ENCODE measurements around the gene OR5C1.

The OR5C1 gene

DNA sequence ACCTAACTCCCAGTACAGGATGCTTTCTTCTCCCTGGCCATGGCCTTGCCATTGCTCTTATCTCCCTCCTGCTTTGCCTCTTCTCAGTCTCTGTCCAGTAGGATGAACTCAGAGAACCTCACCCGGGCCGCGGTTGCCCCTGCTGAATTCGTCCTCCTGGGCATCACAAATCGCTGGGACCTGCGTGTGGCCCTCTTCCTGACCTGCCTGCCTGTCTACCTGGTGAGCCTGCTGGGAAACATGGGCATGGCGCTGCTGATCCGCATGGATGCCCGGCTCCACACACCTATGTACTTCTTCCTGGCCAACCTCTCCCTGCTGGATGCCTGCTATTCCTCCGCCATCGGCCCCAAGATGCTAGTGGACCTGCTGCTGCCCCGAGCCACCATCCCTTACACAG lies at the start of gene OR5C1:
TSS of gene OR5C1 (plus strand) at position 103 of the 400 bp plus-strand sequence. CDS start at position 103, 0 bp downstream.
- TF ChIP-seq, protein P1, sequence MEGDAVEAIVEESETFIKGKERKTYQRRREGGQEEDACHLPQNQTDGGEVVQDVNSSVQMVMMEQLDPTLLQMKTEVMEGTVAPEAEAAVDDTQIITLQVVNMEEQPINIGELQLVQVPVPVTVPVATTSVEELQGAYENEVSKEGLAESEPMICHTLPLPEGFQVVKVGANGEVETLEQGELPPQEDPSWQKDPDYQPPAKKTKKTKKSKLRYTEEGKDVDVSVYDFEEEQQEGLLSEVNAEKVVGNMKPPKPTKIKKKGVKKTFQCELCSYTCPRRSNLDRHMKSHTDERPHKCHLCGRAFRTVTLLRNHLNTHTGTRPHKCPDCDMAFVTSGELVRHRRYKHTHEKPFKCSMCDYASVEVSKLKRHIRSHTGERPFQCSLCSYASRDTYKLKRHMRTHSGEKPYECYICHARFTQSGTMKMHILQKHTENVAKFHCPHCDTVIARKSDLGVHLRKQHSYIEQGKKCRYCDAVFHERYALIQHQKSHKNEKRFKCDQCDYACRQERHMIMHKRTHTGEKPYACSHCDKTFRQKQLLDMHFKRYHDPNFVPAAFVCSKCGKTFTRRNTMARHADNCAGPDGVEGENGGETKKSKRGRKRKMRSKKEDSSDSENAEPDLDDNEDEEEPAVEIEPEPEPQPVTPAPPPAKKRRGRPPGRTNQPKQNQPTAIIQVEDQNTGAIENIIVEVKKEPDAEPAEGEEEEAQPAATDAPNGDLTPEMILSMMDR (IDR thresholded peaks at IDR 0.05; ENCODE audit: low read depth, low read length, missing control alignments), result no peak
- DNase-seq (ENCODE audit: low read depth), result no peak
- H3K4me3 ChIP-seq (ENCODE audit: low read depth, low read length), result no peak within 1 kb of the TSS

DNA sequence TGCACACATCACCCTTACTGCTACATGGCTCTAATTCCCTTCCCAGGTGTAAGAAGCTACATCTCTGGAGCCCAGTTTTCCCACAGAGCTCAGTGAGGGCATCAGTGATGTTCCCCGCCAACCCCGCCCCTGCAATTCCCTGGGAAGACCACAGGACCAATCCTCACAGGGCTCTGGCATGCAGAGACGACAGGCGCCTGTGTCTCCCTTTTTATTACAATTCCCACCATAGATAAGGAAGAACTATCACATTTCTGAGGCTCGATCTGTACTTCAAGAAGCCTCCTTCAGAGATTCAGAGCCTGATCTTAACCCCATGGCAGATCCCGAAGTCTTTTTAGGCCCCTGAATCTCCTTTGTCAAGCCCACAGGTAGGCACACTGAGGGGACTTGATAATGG lies 46.7 kb upstream of the OR5C1 start, which contains the start of gene OR1L6:
TSS of gene OR1L6 (plus strand) at position 301 of the 400 bp plus-strand sequence. CDS start 7,545 bp downstream, outside the sequence.
- TF ChIP-seq, protein P1 (IDR thresholded peaks at IDR 0.05; ENCODE audit: low read depth, low read length, missing control alignments), result no peak
- DNase-seq (ENCODE audit: low read depth), result no peak

DNA sequence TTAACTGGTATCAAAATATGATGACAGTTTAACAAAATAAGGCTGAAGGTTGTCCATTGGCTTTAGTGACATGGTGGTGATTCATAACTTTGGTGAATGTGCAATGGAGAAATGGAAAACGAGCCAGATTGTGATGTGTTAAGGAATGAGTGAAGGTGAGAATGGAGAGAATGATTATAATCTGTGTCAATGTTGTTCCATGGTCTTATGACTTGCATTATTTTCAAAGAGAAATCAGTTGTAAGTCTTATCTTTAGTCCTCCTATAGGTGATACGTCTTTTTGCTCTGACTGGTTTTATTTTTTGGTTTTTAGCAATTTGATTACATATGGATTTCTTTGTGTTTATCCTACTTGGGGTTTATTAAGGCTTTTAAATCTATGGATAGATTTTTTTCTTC lies 33.9 kb upstream of the OR5C1 start:
- no peak for DNase-seq (ENCODE audit: low read depth)
- TF ChIP-seq, protein P1 (IDR thresholded peaks at IDR 0.05; ENCODE audit: low read depth, low read length, missing control alignments), result no peak
- no peak overlapping the region for H3K4me3 ChIP-seq (ENCODE audit: low read depth, low read length)

More for the DNA sequence above, 46.7 kb upstream of the OR5C1 start, which contains the start of gene OR1L6:
- no peak within 1 kb of the TSS for H3K4me3 ChIP-seq (ENCODE audit: low read depth, low read length)

DNA sequence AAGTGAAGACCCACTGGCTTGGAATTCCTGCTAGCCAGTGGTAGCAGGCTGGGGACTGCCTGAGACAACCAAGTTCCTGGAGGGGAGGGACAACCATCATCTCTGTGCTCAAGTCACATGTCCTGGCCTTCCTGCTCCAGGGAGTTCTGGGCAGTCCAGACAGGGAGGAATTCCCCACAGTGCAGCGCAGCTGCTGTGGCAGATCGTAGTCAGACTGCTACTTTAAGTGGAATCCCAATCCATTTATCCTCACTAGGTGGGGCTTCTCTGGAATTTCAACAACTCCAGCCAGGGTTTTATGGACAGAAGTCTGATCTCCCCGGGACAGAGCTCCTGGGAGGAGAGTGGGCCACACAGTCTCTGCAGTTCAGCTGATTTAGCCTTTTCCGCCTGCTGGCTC lies 20.9 kb upstream of the OR5C1 start:
- TF ChIP-seq, protein P1 (IDR thresholded peaks at IDR 0.05; ENCODE audit: low read depth, low read length, missing control alignments), result no peak
- no peak overlapping the region for H3K4me3 ChIP-seq (ENCODE audit: low read depth, low read length)
- DNase-seq (ENCODE audit: low read depth), result no peak

DNA sequence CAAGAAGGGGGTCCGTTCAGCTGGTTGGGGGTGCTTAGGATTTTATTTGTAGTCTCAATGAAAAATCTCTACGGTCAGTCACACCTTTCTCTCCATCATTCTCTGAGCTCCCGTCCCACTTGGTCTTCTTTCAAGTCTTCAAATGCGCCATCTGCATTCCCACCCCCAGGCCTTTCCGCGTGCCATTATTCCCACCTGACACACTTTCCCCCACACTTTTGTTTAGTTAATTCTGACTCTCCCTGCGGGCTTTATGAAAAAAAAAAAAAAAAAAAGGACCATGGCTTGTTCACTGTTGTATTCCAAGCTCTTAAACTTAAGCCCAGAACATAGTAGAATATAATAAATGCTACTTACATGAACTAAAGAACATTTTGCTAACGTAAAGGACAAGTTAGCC lies 11.7 kb upstream of the OR5C1 start:
- TF ChIP-seq, protein P1 (IDR thresholded peaks at IDR 0.05; ENCODE audit: low read depth, low read length, missing control alignments), result no peak
- no peak for DNase-seq (ENCODE audit: low read depth)
- no peak overlapping the region for H3K4me3 ChIP-seq (ENCODE audit: low read depth, low read length)

DNA sequence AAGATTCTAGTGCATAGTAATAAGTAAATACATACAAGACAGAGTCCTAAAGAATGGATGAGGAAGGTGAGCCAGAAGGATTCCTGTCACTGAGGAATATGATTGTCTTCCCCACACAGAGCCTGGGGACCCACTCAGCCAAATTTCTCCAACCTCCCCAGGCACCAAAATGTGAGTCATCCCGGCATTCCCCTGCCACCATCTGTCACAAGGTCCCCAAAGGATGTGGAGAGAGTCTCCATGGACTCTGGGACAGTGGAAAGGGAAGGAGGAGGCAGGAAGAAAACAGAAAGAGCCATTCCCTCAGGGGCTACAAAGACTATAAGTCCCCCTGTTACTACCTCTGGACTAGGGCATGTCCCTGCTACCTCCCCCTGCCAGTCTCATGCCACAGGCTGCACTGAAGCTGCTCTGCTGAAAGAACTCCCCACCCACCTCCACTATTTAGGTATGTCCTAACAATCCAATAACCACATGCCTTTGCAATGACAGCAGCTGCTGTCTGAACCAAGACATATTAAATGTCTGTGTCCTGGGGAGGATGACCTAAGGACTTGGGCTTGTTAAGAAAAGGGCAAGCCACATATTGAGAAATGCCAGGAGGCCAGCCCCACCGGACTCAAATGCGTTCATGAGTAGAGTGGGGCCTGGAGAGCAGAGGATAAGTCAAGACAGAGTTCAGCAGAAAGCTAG lies 10.7 kb upstream of the OR5C1 start:
- no peak overlapping the region for H3K4me3 ChIP-seq (ENCODE audit: low read depth, low read length)
- no peak for DNase-seq (ENCODE audit: low read depth)
- TF ChIP-seq, protein P1 (IDR thresholded peaks at IDR 0.05; ENCODE audit: low read depth, low read length, missing control alignments), result no peak

DNA sequence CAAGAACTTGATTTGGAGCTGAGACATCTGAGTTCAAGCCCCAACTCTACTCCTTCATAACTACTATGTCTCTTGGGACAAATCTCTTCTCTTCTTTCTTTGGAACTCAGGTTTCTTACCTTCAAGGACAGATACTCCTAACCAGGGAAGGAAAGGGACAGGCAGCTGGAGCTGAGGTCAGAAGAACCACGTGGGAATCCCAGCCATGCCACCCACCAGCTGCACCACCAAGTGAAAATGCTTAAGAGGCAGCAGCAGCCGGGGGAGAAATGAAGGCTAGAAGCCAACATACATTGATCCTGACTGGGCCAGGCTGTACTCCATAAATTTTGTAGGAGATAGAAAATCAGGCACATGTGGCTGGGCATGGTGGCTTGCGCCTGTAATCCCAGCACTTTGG lies 9.6 kb upstream of the OR5C1 start:
- TF ChIP-seq, protein P1 (IDR thresholded peaks at IDR 0.05; ENCODE audit: low read depth, low read length, missing control alignments), result no peak
- H3K4me3 ChIP-seq (ENCODE audit: low read depth, low read length), result no peak overlapping the region
- DNase-seq (ENCODE audit: low read depth), result no peak

All from GM12864 (cell line).